Endothelial cell of umbilical vein (primary cell): ENCODE measurements around the gene KIAA0825. TPM values are rescaled to one million over a fixed set of nuclear protein-coding genes. Genes with fewer than 3 reads are reported as not detected.

Experiments
- BruUV-seq: library from RNA; stranded (reverse); fragments of 400-500 nt; replicated peaks from 2 replicates; lab custom pipeline; 2021; lab: Mats Ljungman, UMichigan
- CTCF ChIA-PET: fragments of 300-600, 350-600 bp; sonication (Branson Sonifier 250); formaldehyde crosslinking; loops from one replicate; lab custom pipeline; 2021; ENCODE audit warnings: antibody characterized with exemption, inconsistent platforms; lab: Charles Lee
- POLR2A ChIA-PET: fragments of 300-600, 350-600 bp; sonication (Branson Sonifier 250); formaldehyde crosslinking; loops from one replicate; lab custom pipeline; 2021; ENCODE audit warnings: antibody characterized with exemption, inconsistent platforms; lab: Charles Lee
- DNase-seq: peaks from one replicate; pipeline ENCODE4 v3.0.0-alpha.2; 2011; ENCODE audit warnings: low read depth, low spot score
- FAIRE-seq: peaks from 2 replicates; lab custom pipeline; 2011; peaks lifted over from hg19 to GRCh38; lab: Jason Lieb, UNC
- H2AFZ ChIP-seq: 2 replicates; pipeline ENCODE4 v1.6.0; 2012; ENCODE audit warnings: low read depth, low read length, control low read depth, inconsistent platforms
- H3K27ac ChIP-seq: 2 replicates; pipeline ENCODE4 v1.5.1; 2011; ENCODE audit warnings: low read depth, mild to moderate bottlenecking, control low read depth, low read length, moderate library complexity; ENCODE audit not compliant: insufficient read depth
- H3K27me3 ChIP-seq, 2 experiments: 2 replicates each; pipeline versions ENCODE4 v1.6.0 to v1.6.1; 2011; ENCODE audit warnings: low read length in 2 of 2, mixed read lengths in 1 of 2; ENCODE audit not compliant: control insufficient read depth in 2 of 2, insufficient read depth in 2 of 2
- H3K36me3 ChIP-seq, 2 experiments: 2 replicates in 1 of 2; 3 replicates in 1 of 2; pipeline ENCODE4 v1.5.1; 2011; ENCODE audit warnings: low read length in 2 of 2, mild to moderate bottlenecking in 1 of 2, moderate library complexity in 1 of 2; ENCODE audit not compliant: control insufficient read depth in 2 of 2, insufficient read depth in 2 of 2; ENCODE audit errors: extremely low read depth in 1 of 2
- H3K4me1 ChIP-seq: 3 replicates; pipeline ENCODE4 v1.5.1; 2011; ENCODE audit warnings: mild to moderate bottlenecking, low read length; ENCODE audit not compliant: control insufficient read depth, insufficient read depth; ENCODE audit errors: extremely low read depth
- H3K4me2 ChIP-seq: 2 replicates; pipeline ENCODE4 v1.6.1; 2011; ENCODE audit warnings: low read length, control low read depth, mixed read lengths; ENCODE audit not compliant: insufficient read depth
- H3K4me3 ChIP-seq, 3 experiments: fragments of 200-600 bp in 1 of 3; sonication (generic), shearing (Covaris generic) in 1 of 3; replicated peaks in 1 of 3; 2 replicates each; pipeline ENCODE4 v1.5.1; 2011 to 2016; ENCODE audit warnings: control low read depth in 3 of 3, low read length in 3 of 3, mild to moderate bottlenecking in 2 of 3, inconsistent platforms in 1 of 3, low read depth in 1 of 3, moderate library complexity in 1 of 3; ENCODE audit not compliant: insufficient read depth in 1 of 3
- H3K79me2 ChIP-seq: 2 replicates; pipeline ENCODE4 v1.6.0; 2012; ENCODE audit warnings: low read length, inconsistent platforms; ENCODE audit not compliant: control insufficient read depth, insufficient read depth
- H3K9ac ChIP-seq: replicated peaks from 2 replicates; pipeline ENCODE3; 2011; ENCODE audit warnings: low read length, control low read depth; ENCODE audit not compliant: insufficient read depth; ENCODE audit errors: extremely low read depth
- H3K9me1 ChIP-seq: replicated peaks from 3 replicates; pipeline ENCODE4 v1.6.0; 2011; ENCODE audit warnings: mild to moderate bottlenecking, low read length; ENCODE audit not compliant: control insufficient read depth, insufficient read depth; ENCODE audit errors: extremely low read depth
- H3K9me3 ChIP-seq: replicated peaks from 2 replicates; pipeline ENCODE4 v1.5.1; 2012; ENCODE audit warnings: low read length, inconsistent platforms; ENCODE audit not compliant: control insufficient read depth, insufficient read depth
- H4K20me1 ChIP-seq: replicated peaks from 2 replicates; pipeline ENCODE3; 2011; ENCODE audit warnings: mild to moderate bottlenecking, low read length; ENCODE audit not compliant: control insufficient read depth, insufficient read depth; ENCODE audit errors: extremely low read depth
- CTCF ChIP-seq, 2 donors: IDR thresholded peaks; 1 replicate in 1 of 2; 2 replicates in 1 of 2; pipeline ENCODE4 v1.5.1; 2011; ENCODE audit warnings: low read length in 2 of 2, mild to moderate bottlenecking in 2 of 2, moderate library complexity in 2 of 2, control low read depth in 1 of 2, inconsistent platforms in 1 of 2, low read depth in 1 of 2; ENCODE audit not compliant: insufficient read depth in 1 of 2; ENCODE audit errors: extremely low read depth in 1 of 2
- EZH2 ChIP-seq: IDR thresholded peaks from 2 replicates; pipeline ENCODE4 v1.6.1; 2012; ENCODE audit warnings: borderline replicate concordance, low read depth, mild to moderate bottlenecking, moderate library complexity, low read length, inconsistent platforms; ENCODE audit not compliant: severe bottlenecking
- FOS ChIP-seq: IDR thresholded peaks from 2 replicates; pipeline ENCODE4 v1.6.1; 2011; ENCODE audit warnings: mild to moderate bottlenecking, low read length, moderate library complexity, borderline replicate concordance; ENCODE audit not compliant: insufficient read depth
- GATA2 ChIP-seq: IDR thresholded peaks from 2 replicates; pipeline ENCODE4 v1.7.0; 2011; ENCODE audit warnings: low read depth, mild to moderate bottlenecking, moderate library complexity, mixed read lengths, low read length; ENCODE audit not compliant: insufficient read length, insufficient read depth
- JUN ChIP-seq: IDR thresholded peaks from 2 replicates; pipeline ENCODE4 v1.6.1; 2011; ENCODE audit warnings: borderline replicate concordance, low read depth; ENCODE audit not compliant: insufficient read length, insufficient read depth
- MYC ChIP-seq: IDR thresholded peaks from one replicate; pipeline ENCODE4 v1.6.1; 2011; ENCODE audit warnings: mild to moderate bottlenecking, low read depth, low read length
- POLR2A ChIP-seq: IDR thresholded peaks from 2 replicates; pipeline ENCODE4 v1.6.1; 2012; ENCODE audit warnings: low read depth, mild to moderate bottlenecking, control low read depth, low read length
- POLR2AphosphoS5 ChIP-seq: IDR thresholded peaks from 2 replicates; pipeline ENCODE4 v1.6.1; 2012; ENCODE audit warnings: low read depth, mild to moderate bottlenecking, control low read depth, low read length, moderate library complexity; ENCODE audit not compliant: insufficient read depth
- dilution Hi-C: fragments of 300-500 bp; cut with MboI; formaldehyde crosslinking; loops from one replicate; pipeline ENCODE4 v1.15.0; 2019; ENCODE audit warnings: low sequenced_read_pairs; ENCODE audit not compliant: extremely low pct_ligation_motif_present
- intact Hi-C: fragments of 100-400 bp; cut with micrococcal nuclease; formaldehyde crosslinking; loops from one replicate; pipeline ENCODE4 v1.10.0; 2022
- polyA plus RNA-seq, 4 experiments: library from polyadenylated mRNA; depleted of rRNA in 3 of 4; stranded (reverse) in 3 of 4; unstranded in 1 of 4; fragments of >200 nt; gene quantifications; 2 replicates each; pipeline versions ENCODE4 v1.2.1 to v1.2.3, GENCODE V29; 2011 to 2012; ENCODE audit warnings: missing spikeins in 1 of 4
- total RNA-seq: library from RNA; stranded (reverse); gene quantifications from 2 replicates; pipeline ENCODE4 v1.2.3, GENCODE V29; 2021
- TF ChIP-seq, protein P1 (sequence below): IDR thresholded peaks from 2 replicates; pipeline ENCODE4 v1.6.1; 2011; ENCODE audit not compliant: insufficient read depth, insufficient read length

Gene KIAA0825
- total and polyA plus RNA-seq, 2 donors (not counting 3 experiments of a cell fraction or from before 2014, with no cell fraction given), result 0.15 to 1.1 TPM

DNA sequence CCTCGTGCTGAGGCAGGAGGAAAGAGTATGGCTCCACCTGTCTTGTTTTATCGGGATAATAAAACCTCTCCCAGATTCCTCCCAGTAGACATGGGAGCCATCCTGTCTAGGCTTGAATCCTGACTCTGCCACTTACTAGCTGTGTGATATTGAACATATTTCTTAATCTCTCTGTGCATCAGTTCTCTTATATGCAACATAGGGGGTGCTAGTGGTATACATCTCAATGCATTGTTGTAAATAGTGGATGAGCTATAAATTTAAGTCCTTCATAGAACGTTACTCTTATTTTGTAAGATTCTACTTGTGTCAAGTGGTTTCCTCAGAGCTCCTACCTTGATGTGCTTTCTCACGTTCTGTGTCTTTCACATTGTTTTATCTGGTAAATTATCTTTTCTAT is 459.3 kb downstream of the KIAA0825 start:
- ChIA-PET POLR2A (no interaction called here), CTCF (interaction anchor here (0.6 kb wide), 1 partner anchor 533 kb away, joined by 3 read pairs; no protein-coding TSS in a partner anchor)
- no peaks in the 10 kb centered on the region for H4K20me1 ChIP-seq
- H3K4me2 ChIP-seq, result no peak overlapping the region
- no peak overlapping the region for H2AFZ ChIP-seq
- H3K9me3 ChIP-seq, result no peaks in the 10 kb centered on the region
- H3K4me3 ChIP-seq, result no peak overlapping the region
- no peaks in the 10 kb centered on the region for H3K79me2 ChIP-seq
- no peaks in the 10 kb centered on the region for H3K27me3 ChIP-seq
- dilution Hi-C loops, result no loop called here
- no peak overlapping the region for H3K9ac ChIP-seq
- H3K4me1 ChIP-seq, result no peaks in the 10 kb centered on the region
- intact Hi-C loops, result no loop called here
- FAIRE-seq, result no peak
- H3K36me3 ChIP-seq, result no peaks in the 10 kb centered on the region
- no TSS peak for BruUV-seq
- no peaks in the 10 kb centered on the region for H3K9me1 ChIP-seq
- DNase-seq, result no peak
- TF ChIP-seq GATA2 (no peak), JUN (no peak), FOS (no peak), CTCF (IDR thresholded peaks at IDR 0.05; ENCODE audit: extremely low read depth in 1 of 2, insufficient read depth in 1 of 2, low read depth in 1 of 2, low read length in 2 of 2) (no peak), MYC (no peak), EZH2 (no peak), POLR2A (no peak), POLR2AphosphoS5 (no peak)
- TF ChIP-seq, protein P1, sequence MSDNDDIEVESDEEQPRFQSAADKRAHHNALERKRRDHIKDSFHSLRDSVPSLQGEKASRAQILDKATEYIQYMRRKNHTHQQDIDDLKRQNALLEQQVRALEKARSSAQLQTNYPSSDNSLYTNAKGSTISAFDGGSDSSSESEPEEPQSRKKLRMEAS, result no peak
- no peak overlapping the region for H3K27ac ChIP-seq
